ENCODE results near the gene BAHCC1. TPM values are rescaled to one million over a fixed set of nuclear protein-coding genes. Genes with fewer than 3 reads are reported as not detected.

BAHCC1 gene
- total and polyA plus RNA-seq, 2 of the 8 experiments (the other 6 are each of a cell fraction or from before 2014, with no cell fraction given): 0.26 to 0.58 TPM

GRCh38 chr17:81444610-81445339, 49.5 kb downstream of the BAHCC1 start:
- peaks cover 0 to 2% (median under 1%) of the 10 kb centered on the region in 4 experiments; a peak in 3 of 7 replicates for H3K4me1 ChIP-seq (replicated peaks in 1 of 4; ENCODE audit: control insufficient read depth in 3 of 4, insufficient read depth in 4 of 4, low read length in 3 of 4)
- no peaks in the 10 kb centered on the region for H3K23me2 ChIP-seq (ENCODE audit: low read depth, low read length)
- H2BK12ac ChIP-seq (ENCODE audit: low read depth, low read length): no peak overlapping the region
- no peak overlapping the region for H3K4me2 ChIP-seq (ENCODE audit: insufficient read depth in 1 of 2, low read depth in 2 of 2, low read length in 2 of 2)
- no peaks in the 10 kb centered on the region for H3K79me1 ChIP-seq (ENCODE audit: low read depth, low read length)
- ChIA-PET POLR2A (ENCODE audit: partially characterized antibody) (interaction anchor here (1.8 to 2.1 kb wide), 2 partner anchors 64 to 68 kb away, joined by 4 to 7 read pairs; partner anchors contain the start of gene ACTG1), CTCF (ENCODE audit: partially characterized antibody) (interaction anchor here (0.7 to 9.7 kb wide), 10 partner anchors 11 to 135 kb away, joined by 3 to 89 read pairs (median 3); no protein-coding TSS in a partner anchor)
- H3K4ac ChIP-seq (replicated peaks; ENCODE audit: insufficient read length, low read depth, low read length): no peak overlapping the region
- no peak overlapping the region for H2BK20ac ChIP-seq (ENCODE audit: low read length)
- no peaks in the 10 kb centered on the region for H3K27me3 ChIP-seq (replicated peaks in 1 of 4; ENCODE audit: control insufficient read depth in 3 of 4, extremely low read depth in 1 of 4, insufficient read depth in 3 of 4, low read length in 3 of 4)
- no peak overlapping the region for H2BK15ac ChIP-seq (ENCODE audit: low read length)
- no peak overlapping the region for H2AK5ac ChIP-seq (ENCODE audit: low read depth, low read length)
- H3K4me3 ChIP-seq (ENCODE audit: extremely low read depth in 1 of 4, insufficient read depth in 2 of 4, low read depth in 3 of 4, low read length in 4 of 4): no peak overlapping the region
- H3K23ac ChIP-seq (ENCODE audit: insufficient read length): no peak overlapping the region
- FAIRE-seq (no peak), DNase-seq (ENCODE audit: low read depth in 1 of 2, low spot score in 2 of 2) (no peak)
- no peak overlapping the region for H3K18ac ChIP-seq (ENCODE audit: extremely low read depth, low read length)
- H3K36me3 ChIP-seq (ENCODE audit: control insufficient read depth in 2 of 4, insufficient read depth in 4 of 4, low read length in 3 of 4): no peaks in the 10 kb centered on the region
- no peak overlapping the region for H2BK5ac ChIP-seq (ENCODE audit: low read depth, low read length)
- no peak overlapping the region for H3K27ac ChIP-seq (ENCODE audit: low read depth, low read length)
- no peak overlapping the region for H4K5ac ChIP-seq (ENCODE audit: insufficient read length, low read depth, low read length)
- H4K20me1 ChIP-seq (replicated peaks in 1 of 2; ENCODE audit: control insufficient read depth in 1 of 2, insufficient read depth in 2 of 2, low read length in 2 of 2): no peaks in the 10 kb centered on the region
- H2AFZ ChIP-seq (ENCODE audit: low read length): no peak overlapping the region
- H3K56ac ChIP-seq (replicated peaks; ENCODE audit: insufficient read length, low read depth, low read length): no peak overlapping the region
- no peaks in the 10 kb centered on the region for H3K79me2 ChIP-seq (ENCODE audit: control insufficient read depth in 1 of 2, insufficient read depth in 2 of 2, low read length in 2 of 2)
- H2BK120ac ChIP-seq (replicated peaks; ENCODE audit: low read depth, low read length): no peak overlapping the region
- no peak overlapping the region for H3K14ac ChIP-seq (ENCODE audit: insufficient read length)
- WGBS, 2 experiments (ENCODE audit: extremely low coverage in 1 of 2, insufficient coverage in 1 of 2, insufficient read length in 1 of 2, insufficient replicate concordance in 2 of 2, low coverage in 1 of 2, low lambda C conversion rate in 2 of 2, missing lambda C conversion rate in 1 of 2): 77% methylated on average over 11 of the region's 27 CpGs; no CpG with 5 or more reads in 1 of the 2 experiments
- no peak overlapping the region for H4K8ac ChIP-seq (ENCODE audit: extremely low read depth, insufficient read depth, low read length)
- no peak overlapping the region for H4K91ac ChIP-seq (replicated peaks; ENCODE audit: insufficient read length, low read length)
- no peak overlapping the region for H3K9ac ChIP-seq (replicated peaks in 1 of 4; ENCODE audit: extremely low read depth in 1 of 4, low read depth in 3 of 4, low read length in 3 of 4)
- no peaks in the 10 kb centered on the region for H3K9me3 ChIP-seq (ENCODE audit: insufficient read depth in 2 of 2, low read depth in 1 of 2, low read length in 1 of 2)
- TF ChIP-seq USF2 (IDR thresholded peaks at IDR 0.05; ENCODE audit: low read length): no peak
- TF ChIP-seq ATF2 (IDR thresholded peaks at IDR 0.05; ENCODE audit: low read length): no peak
- no peak for TF ChIP-seq FOSL1 (IDR thresholded peaks at IDR 0.05; ENCODE audit: insufficient read depth, low read depth, low read length)
- no peak for TF ChIP-seq HDAC6 (IDR thresholded peaks at IDR 0.05; ENCODE audit: low read depth, low read length)
- no peak for TF ChIP-seq CBX5 (IDR thresholded peaks at IDR 0.05; ENCODE audit: low read depth, low read length)
- TF ChIP-seq EGR1 (IDR thresholded peaks at IDR 0.05; ENCODE audit: borderline replicate concordance, low read depth, low read length): no peak

Measured in H1 (cell line).